ENCODE measurements around the gene CSTB. TPM values are rescaled to one million over a fixed set of nuclear protein-coding genes. Genes with fewer than 3 reads are reported as not detected.

The CSTB gene
- total RNA-seq, 1 donor from 2014 or later = 27.7 TPM

DNA sequence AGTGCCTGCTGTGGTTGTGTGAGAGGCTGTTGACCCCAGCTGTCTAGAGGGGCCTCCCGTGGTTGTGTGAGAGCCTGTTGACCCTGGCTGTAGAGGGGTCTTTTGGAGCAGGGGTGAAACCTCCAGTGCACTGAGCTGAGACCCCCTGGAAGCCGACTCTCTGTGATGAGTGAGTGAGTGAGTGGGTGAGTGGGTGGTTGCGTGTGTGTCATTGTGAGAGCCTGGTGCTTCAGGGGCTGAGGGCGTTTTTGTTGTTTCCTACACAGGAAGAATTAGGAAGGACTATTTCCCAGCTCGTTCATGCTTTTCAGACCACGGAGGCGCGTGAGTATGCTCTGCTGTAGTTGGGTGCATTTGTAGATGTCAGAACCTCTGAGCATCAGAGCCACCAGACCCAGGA lies 16.3 kb upstream of the CSTB start:
- Histone ChIP-seq H3K9me3 (ENCODE audit: insufficient read depth, low read depth, low read length) (no peaks in the 10 kb centered on the region), H3K27ac (ENCODE audit: low read depth, low read length) (no peak overlapping the region), H3K79me2 (ENCODE audit: insufficient read depth, low read length) (peaks cover 59% of the 10 kb centered on the region), H4K20me1 (ENCODE audit: insufficient read depth, low read length) (peaks cover 71% of the 10 kb centered on the region), H3K36me3 (ENCODE audit: insufficient read depth, low read length) (peaks cover 45% of the 10 kb centered on the region), H3K4me2 (ENCODE audit: low read length) (no peak overlapping the region), H3K4me1 (ENCODE audit: insufficient read depth, low read length) (peaks cover 12% of the 10 kb centered on the region), H3K27me3 (ENCODE audit: insufficient read depth, low read length) (no peaks in the 10 kb centered on the region), H3K4me3 (ENCODE audit: insufficient read depth, low read depth, low read length) (no peak overlapping the region), H2AFZ (ENCODE audit: low read depth, low read length) (no peak overlapping the region), H3K9ac (ENCODE audit: low read length) (no peak overlapping the region)
- FAIRE-seq (no peak), DNase-seq (ENCODE audit: low read depth) (no peak)
- no peaks in the 10 kb centered on the region for H3K27me3 Mint-ChIP-seq (ENCODE audit: low read depth, unreplicated experiment)
- H3K27ac Mint-ChIP-seq (ENCODE audit: unreplicated experiment) = no peak overlapping the region
- TF ChIP-seq, protein P1, sequence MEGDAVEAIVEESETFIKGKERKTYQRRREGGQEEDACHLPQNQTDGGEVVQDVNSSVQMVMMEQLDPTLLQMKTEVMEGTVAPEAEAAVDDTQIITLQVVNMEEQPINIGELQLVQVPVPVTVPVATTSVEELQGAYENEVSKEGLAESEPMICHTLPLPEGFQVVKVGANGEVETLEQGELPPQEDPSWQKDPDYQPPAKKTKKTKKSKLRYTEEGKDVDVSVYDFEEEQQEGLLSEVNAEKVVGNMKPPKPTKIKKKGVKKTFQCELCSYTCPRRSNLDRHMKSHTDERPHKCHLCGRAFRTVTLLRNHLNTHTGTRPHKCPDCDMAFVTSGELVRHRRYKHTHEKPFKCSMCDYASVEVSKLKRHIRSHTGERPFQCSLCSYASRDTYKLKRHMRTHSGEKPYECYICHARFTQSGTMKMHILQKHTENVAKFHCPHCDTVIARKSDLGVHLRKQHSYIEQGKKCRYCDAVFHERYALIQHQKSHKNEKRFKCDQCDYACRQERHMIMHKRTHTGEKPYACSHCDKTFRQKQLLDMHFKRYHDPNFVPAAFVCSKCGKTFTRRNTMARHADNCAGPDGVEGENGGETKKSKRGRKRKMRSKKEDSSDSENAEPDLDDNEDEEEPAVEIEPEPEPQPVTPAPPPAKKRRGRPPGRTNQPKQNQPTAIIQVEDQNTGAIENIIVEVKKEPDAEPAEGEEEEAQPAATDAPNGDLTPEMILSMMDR (IDR thresholded peaks at IDR 0.05; ENCODE audit: insufficient read depth, low read depth, low read length) = no peak
- TF ChIP-seq EZH2 (IDR thresholded peaks at IDR 0.05; ENCODE audit: insufficient read depth, low read length) = no peak
- peak overlapping the region; percentile 61 for H3K4me3 Mint-ChIP-seq (ENCODE audit: unreplicated experiment)
- peaks cover 18% of the 10 kb centered on the region for H3K36me3 Mint-ChIP-seq (ENCODE audit: low read depth, unreplicated experiment)
- H3K4me1 Mint-ChIP-seq (ENCODE audit: low read depth, unreplicated experiment) = peaks cover 8% of the 10 kb centered on the region
- H3K9me3 Mint-ChIP-seq (ENCODE audit: unreplicated experiment) = no peaks in the 10 kb centered on the region

DNA sequence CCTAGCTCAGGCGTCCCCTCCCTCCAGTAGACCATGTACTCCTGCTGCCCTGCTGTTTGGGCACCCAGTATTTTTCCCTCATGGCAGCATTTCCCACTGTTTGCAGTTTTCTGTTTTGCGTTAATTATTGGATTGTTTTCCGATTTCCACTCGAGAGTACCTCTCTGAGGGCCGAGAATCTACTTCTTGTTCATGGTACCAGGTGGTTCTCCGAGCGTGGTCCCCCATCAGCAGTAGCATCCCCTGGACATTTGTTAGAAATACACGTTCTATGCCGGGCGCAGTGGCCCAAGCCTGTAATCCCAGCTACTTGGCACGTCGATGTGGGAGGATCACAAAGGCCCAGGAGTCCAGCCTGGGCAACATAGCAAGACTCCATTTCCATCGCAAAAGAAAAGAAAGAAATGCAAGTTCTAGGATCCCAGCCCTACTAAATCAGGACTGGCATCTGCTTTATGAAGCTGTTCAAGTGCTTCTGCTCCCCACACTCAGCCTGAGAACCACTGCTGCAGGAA lies 14.0 kb upstream of the CSTB start:
- Mint-ChIP-seq H3K36me3 (ENCODE audit: low read depth, unreplicated experiment) (peaks cover 19% of the 10 kb centered on the region), H3K27ac (ENCODE audit: unreplicated experiment) (peak overlapping the region; percentile 92), H3K4me3 (ENCODE audit: unreplicated experiment) (peak overlapping the region; percentile 98), H3K9me3 (ENCODE audit: unreplicated experiment) (no peaks in the 10 kb centered on the region), H3K27me3 (ENCODE audit: low read depth, unreplicated experiment) (peaks cover 3% of the 10 kb centered on the region), H3K4me1 (ENCODE audit: low read depth, unreplicated experiment) (peaks cover 8% of the 10 kb centered on the region)
- TF ChIP-seq, protein P1 (IDR thresholded peaks at IDR 0.05; ENCODE audit: insufficient read depth, low read depth, low read length) = no peak
- TF ChIP-seq EZH2 (IDR thresholded peaks at IDR 0.05; ENCODE audit: insufficient read depth, low read length) = no peak
- peaks cover 28% of the 10 kb centered on the region for H3K36me3 ChIP-seq (ENCODE audit: insufficient read depth, low read length)
- H3K27me3 ChIP-seq (ENCODE audit: insufficient read depth, low read length) = no peaks in the 10 kb centered on the region
- peaks cover 49% of the 10 kb centered on the region for H4K20me1 ChIP-seq (ENCODE audit: insufficient read depth, low read length)
- peak overlapping the region; percentile 86 for H2AFZ ChIP-seq (ENCODE audit: low read depth, low read length)
- no peak for FAIRE-seq
- H3K4me3 ChIP-seq (ENCODE audit: insufficient read depth, low read depth, low read length) = peak overlapping the region; percentile 95
- DNase-seq (ENCODE audit: low read depth) = no peak
- peaks cover 12% of the 10 kb centered on the region for H3K4me1 ChIP-seq (ENCODE audit: insufficient read depth, low read length)
- H3K4me2 ChIP-seq (ENCODE audit: low read length) = peak overlapping the region; percentile 100
- peaks cover 57% of the 10 kb centered on the region for H3K79me2 ChIP-seq (ENCODE audit: insufficient read depth, low read length)
- peak overlapping the region; percentile 87 for H3K27ac ChIP-seq (ENCODE audit: low read depth, low read length)
- H3K9ac ChIP-seq (ENCODE audit: low read length) = peak overlapping the region; percentile 94
- no peaks in the 10 kb centered on the region for H3K9me3 ChIP-seq (ENCODE audit: insufficient read depth, low read depth, low read length)

DNA sequence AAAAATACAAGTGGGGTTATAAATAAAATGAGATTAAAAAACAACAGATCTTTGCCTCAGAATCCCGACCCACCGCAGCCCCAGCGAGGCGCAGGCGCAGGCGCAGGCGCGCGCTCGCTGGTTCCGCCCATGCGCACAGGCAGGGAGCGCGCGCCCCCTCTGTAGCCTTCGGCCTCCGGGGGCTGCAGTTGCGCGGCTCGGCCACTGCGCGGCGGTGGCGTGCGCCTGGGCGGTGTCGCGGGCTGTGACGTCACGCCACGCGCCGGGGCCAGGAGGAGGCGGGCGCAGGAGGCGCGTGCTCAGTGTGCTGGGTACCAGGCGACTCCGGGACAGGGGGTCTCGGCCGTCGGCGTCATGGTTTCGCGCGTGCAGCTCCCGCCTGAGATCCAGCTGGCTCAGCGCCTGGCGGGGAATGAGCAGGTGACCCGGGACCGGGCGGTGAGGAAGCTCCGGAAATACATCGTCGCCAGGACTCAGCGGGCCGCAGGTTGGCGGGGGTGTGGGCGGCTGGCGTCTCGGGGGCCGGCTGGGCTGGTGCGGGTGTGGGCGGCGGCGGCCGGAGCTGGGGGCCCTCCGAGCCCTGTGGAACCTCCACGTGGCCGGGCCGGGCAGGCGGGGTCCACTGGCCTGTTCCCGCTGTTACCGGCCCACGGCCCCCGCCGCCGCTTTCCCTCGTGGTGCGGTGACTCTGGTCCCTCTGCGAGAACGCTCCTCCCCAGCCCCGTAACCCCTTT lies 13.3 kb upstream of the CSTB start, which contains the start of gene RRP1:
TSS of gene RRP1 (plus strand) at position 302 of the 734 bp plus-strand sequence. CDS start at position 355, 53 bp downstream.
- peak within 1 kb of the TSS; percentile 86 for H2AFZ ChIP-seq (ENCODE audit: low read depth, low read length)
- TF ChIP-seq, protein P1 (IDR thresholded peaks at IDR 0.05; ENCODE audit: insufficient read depth, low read depth, low read length) = peak; percentile 66
- no peak for TF ChIP-seq EZH2 (IDR thresholded peaks at IDR 0.05; ENCODE audit: insufficient read depth, low read length)
- H3K27ac ChIP-seq (ENCODE audit: low read depth, low read length) = peak within 1 kb of the TSS; percentile 87
- H3K27me3 Mint-ChIP-seq (ENCODE audit: low read depth, unreplicated experiment) = peaks cover 7% of the 10 kb centered on the region
- H3K4me1 Mint-ChIP-seq (ENCODE audit: low read depth, unreplicated experiment) = peaks cover 8% of the 10 kb centered on the region
- no peaks in the 10 kb centered on the region for H3K9me3 ChIP-seq (ENCODE audit: insufficient read depth, low read depth, low read length)
- no peaks in the 10 kb centered on the region for H3K9me3 Mint-ChIP-seq (ENCODE audit: unreplicated experiment)
- H3K4me1 ChIP-seq (ENCODE audit: insufficient read depth, low read length) = peaks cover 12% of the 10 kb centered on the region
- H4K20me1 ChIP-seq (ENCODE audit: insufficient read depth, low read length) = peaks cover 43% of the 10 kb centered on the region
- H3K36me3 ChIP-seq (ENCODE audit: insufficient read depth, low read length) = peaks cover 28% of the 10 kb centered on the region
- FAIRE-seq (no peak), DNase-seq (ENCODE audit: low read depth) (peak; percentile 60)
- H3K27me3 ChIP-seq (ENCODE audit: insufficient read depth, low read length) = no peaks in the 10 kb centered on the region
- peak within 1 kb of the TSS; percentile 98 for H3K4me3 Mint-ChIP-seq (ENCODE audit: unreplicated experiment)
- peak within 1 kb of the TSS; percentile 95 for H3K4me3 ChIP-seq (ENCODE audit: insufficient read depth, low read depth, low read length)
- H3K79me2 ChIP-seq (ENCODE audit: insufficient read depth, low read length) = peaks cover 51% of the 10 kb centered on the region
- H3K36me3 Mint-ChIP-seq (ENCODE audit: low read depth, unreplicated experiment) = peaks cover 18% of the 10 kb centered on the region
- H3K9ac ChIP-seq (ENCODE audit: low read length) = peak within 1 kb of the TSS; percentile 94
- H3K27ac Mint-ChIP-seq (ENCODE audit: unreplicated experiment) = peak within 1 kb of the TSS; percentile 92
- H3K4me2 ChIP-seq (ENCODE audit: low read length) = peak within 1 kb of the TSS; percentile 100
